Lower leg skin (tissue), 4 donors: ENCODE measurements around the gene PTPRU. TPM values are rescaled to one million over a fixed set of nuclear protein-coding genes. Genes with fewer than 3 reads are reported as not detected.
"Not testable (repeated sequence)": the region's sequence is repeated elsewhere in the genome, so short reads cannot be mapped to it uniquely, and the experiment has no call there.

ENCODE experiments used
- DNase-seq, 2 donors: peaks; one replicate each; pipeline ENCODE4 v3.0.0-alpha.2; 2019; ENCODE audit warnings: low spot score in 2 of 2
- H3K4me3 ChIP-seq: fragments of 200-600 bp; sonication (generic); 2 replicates; pipeline ENCODE4 v1.5.1; 2017; ENCODE audit warnings: mild to moderate bottlenecking, low read depth; ENCODE audit not compliant: poor library complexity, severe bottlenecking
- CTCF ChIP-seq, 3 donors: fragments of 450-650 bp; IDR thresholded peaks; one replicate each; pipeline ENCODE4 v1.5.1; 2016; ENCODE audit warnings: antibody characterized with exemption in 3 of 3, mild to moderate bottlenecking in 3 of 3, moderate library complexity in 2 of 3
- POLR2A ChIP-seq, 2 donors: fragments of 450-650 bp; IDR thresholded peaks; one replicate each; pipeline ENCODE4 v1.6.1; 2016 to 2017; ENCODE audit warnings: antibody characterized with exemption in 2 of 2, mild to moderate bottlenecking in 1 of 2, moderate library complexity in 1 of 2
- WGBS, 2 donors: methylation state at CpG; one replicate each; pipeline ENCODE4 v1.1.5; 2018; 5-methylcytosine and 5-hydroxymethylcytosine counted together
- intact Hi-C: fragments of 100-400 bp; cut with DNase I; formaldehyde crosslinking; loops from one replicate; pipeline ENCODE4 v1.15.0; 2023; ENCODE audit warnings: low total_unique reads
- total RNA-seq, 4 donors: library from RNA; depleted of rRNA; stranded (reverse); fragments of >200 nt; gene quantifications; one replicate each; pipeline ENCODE4 v1.1.0, GENCODE V29; 2016

PTPRU gene
- total RNA-seq, 4 donors from 2014 or later, result 15.9 to 56.3 (median 30.6) TPM

GRCh38 chr1:29299446-29299845, 63.1 kb downstream of the PTPRU start:
- WGBS, 2 donors, result 91 to 93% methylated on average over 4 of the region's 4 CpGs
- no peak overlapping the region for H3K4me3 ChIP-seq
- intact Hi-C loops, result no loop called here
- DNase-seq, result no peak
- TF ChIP-seq POLR2A (IDR thresholded peaks at IDR 0.05) (no peak), CTCF (IDR thresholded peaks at IDR 0.05) (no peak)

DNA sequence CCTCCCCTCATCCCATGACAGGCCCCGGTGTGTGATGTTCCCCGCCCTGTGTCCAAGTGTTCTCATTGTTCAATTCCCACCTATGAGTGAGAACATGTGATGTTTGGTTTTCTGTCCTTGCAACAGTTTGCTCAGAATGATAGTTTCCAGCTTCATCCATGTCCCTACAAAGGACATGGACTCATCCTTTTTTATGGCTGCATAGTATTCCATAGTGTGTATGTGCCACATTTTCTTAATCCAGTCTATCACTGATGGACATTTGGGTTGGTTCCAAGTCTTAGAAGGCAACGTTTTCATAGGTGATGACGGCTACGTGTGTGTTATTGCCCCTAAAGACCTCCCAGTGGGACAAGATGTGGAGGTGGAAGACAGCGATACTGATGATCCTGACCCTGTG, 65.4 kb downstream of the PTPRU start:
- DNase-seq, H3K4me3 ChIP-seq, intact Hi-C loops: not testable (repeated sequence)
- WGBS, 2 donors, result 94% methylated on average over 6 of the region's 6 CpGs

GRCh38 chr1:29303201-29304024, 67.1 kb downstream of the PTPRU start:
- DNase-seq, result no peak
- TF ChIP-seq POLR2A (IDR thresholded peaks at IDR 0.05) (no peak), CTCF (IDR thresholded peaks at IDR 0.05) (no peak)
- WGBS, 2 donors, result 88 to 92% methylated on average over 28 of the region's 28 CpGs
- no peak overlapping the region for H3K4me3 ChIP-seq
- intact Hi-C loops, result no loop called here

DNA sequence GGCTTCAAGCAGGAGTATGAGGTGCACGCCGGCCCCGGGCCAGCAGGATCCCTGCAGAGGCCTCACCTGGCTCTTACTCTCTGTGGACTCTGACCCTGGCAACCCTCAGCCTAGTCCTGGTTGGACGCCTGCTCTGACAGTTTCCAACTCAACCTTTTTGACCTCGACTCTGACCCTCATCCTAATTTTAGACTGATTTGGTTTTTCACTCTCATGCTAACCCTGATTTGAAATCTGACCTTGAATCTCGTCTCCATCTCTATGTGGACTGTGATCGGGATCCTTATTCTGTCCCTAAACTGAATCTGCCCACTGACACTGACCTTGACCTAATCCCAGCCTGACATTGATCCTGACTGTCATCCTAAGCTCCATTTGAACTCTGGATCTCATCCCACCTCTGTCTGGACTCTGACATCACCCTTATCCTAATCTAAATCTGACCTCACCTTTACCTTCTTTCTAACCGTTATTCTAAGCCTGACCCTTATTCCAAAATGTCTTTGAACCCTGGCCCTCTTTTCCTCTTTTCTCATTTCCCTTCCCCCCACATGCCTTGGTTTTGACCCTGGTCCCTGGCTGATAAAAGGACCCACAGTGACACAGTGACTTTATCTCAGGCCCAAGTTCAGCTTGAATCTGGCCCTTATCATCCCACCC, 67.8 kb downstream of the PTPRU start:
- intact Hi-C loops, result no loop called here
- TF ChIP-seq CTCF (IDR thresholded peaks at IDR 0.05), result peak in 1 of 3 donors; percentile 55
- TF ChIP-seq POLR2A (IDR thresholded peaks at IDR 0.05), result no peak
- DNase-seq, result no peak
- WGBS, 2 donors, result 87 to 89% methylated on average over 8 of the region's 8 CpGs
- H3K4me3 ChIP-seq, result no peak overlapping the region

DNA sequence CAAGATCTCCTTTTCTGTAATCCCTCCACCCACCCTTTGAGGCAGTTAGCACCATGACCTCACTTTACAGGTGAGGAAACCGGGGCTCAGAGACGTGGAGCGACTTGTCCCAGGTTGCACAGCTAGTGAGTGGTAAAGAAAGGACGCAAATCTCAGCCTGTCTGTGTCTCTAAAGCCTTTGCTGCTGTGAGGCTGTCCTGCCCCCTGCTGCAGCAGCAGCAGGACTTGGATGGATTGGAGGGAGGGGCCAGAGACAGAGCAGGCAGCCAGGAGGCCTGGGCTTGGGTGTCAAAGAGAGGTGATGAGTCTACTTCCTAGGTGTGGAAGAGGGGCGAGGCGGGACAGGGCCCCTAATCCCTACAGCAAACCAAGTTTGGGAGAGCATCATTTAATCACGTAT, 69.6 kb downstream of the PTPRU start:
- WGBS, 2 donors, result 82 to 87% methylated on average over 7 of the region's 7 CpGs
- no peak overlapping the region for H3K4me3 ChIP-seq
- no peak for TF ChIP-seq POLR2A (IDR thresholded peaks at IDR 0.05)
- TF ChIP-seq CTCF (IDR thresholded peaks at IDR 0.05), result no peak
- DNase-seq, result no peak
- intact Hi-C loops, result no loop called here

DNA sequence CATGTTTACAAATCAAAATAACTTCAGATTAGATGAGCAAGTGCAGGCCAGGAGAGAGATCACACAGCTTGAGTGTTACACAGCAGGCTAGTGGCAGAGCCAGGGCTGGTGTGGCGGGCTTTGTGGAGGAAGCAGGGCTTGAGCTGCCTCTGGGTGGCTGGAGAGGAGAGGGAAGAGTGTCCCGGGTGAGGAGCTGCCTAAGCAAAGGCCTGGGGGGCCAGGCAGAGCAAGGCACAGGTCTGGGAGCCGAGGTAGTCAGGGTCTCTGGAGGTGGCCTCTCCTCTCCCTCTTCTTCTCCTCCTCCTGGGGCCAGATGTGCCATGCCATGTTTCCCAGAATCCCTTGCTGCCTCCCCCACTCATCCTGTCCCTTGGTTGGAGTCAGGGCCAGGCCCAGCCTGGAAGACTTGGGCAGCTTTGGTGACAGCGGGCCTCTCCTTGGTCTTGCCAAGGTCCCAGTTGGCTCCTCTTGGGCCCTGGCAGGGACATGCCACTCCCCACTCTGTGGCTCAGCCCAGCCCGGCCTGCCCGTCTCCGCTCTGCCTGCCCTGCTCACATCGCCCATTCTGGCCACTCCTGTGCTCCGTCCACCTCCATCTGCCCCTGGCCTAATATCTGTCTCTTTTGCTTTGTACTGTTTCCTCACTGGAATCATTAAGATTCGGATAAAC, 70.3 kb downstream of the PTPRU start:
- TF ChIP-seq POLR2A (IDR thresholded peaks at IDR 0.05), result no peak
- TF ChIP-seq CTCF (IDR thresholded peaks at IDR 0.05), result no peak
- 90 to 94% methylated on average over 10 of the region's 10 CpGs for WGBS, 2 donors
- no peak overlapping the region for H3K4me3 ChIP-seq
- no peak for DNase-seq
- intact Hi-C loops, result no loop called here
